GM23338 (cell line): ENCODE measurements around the gene SNX32. TPM values are rescaled to one million over a fixed set of nuclear protein-coding genes. Genes with fewer than 3 reads are reported as not detected.

Experiments
- ATAC-seq: fragments of 200-7000 bp; cut with Tn5 transposase; 3 replicates; pipeline ENCODE4 v1.9.1; 2020
- DNase-seq: peaks from one replicate; pipeline ENCODE4 v3.0.0-alpha.2; 2015; ENCODE audit warnings: low spot score
- H2AFZ ChIP-seq: fragments of 200-600 bp; sonication (generic); 2 replicates; pipeline ENCODE4 v1.8.0; 2016; ENCODE audit warnings: antibody characterized with exemption, mild to moderate bottlenecking, moderate library complexity
- H3F3A ChIP-seq: fragments of 200-600 bp; sonication (generic); replicated peaks from 2 replicates; pipeline ENCODE4 v1.8.0; 2017; ENCODE audit warnings: antibody characterized with exemption, mixed run types, low read depth
- H3K27ac ChIP-seq: fragments of 200-600 bp; sonication (generic); 2 replicates; pipeline ENCODE4 v1.6.1; 2016; ENCODE audit warnings: low read depth
- H3K27me3 ChIP-seq: fragments of 200-600 bp; sonication (generic); 2 replicates; pipeline ENCODE4 v1.8.0; 2016; ENCODE audit warnings: mild to moderate bottlenecking, mixed run types, moderate library complexity; ENCODE audit not compliant: insufficient read depth
- H3K36me3 ChIP-seq: fragments of 200-600 bp; sonication (generic); 2 replicates; pipeline ENCODE4 v1.8.0; 2016; ENCODE audit warnings: mild to moderate bottlenecking; ENCODE audit not compliant: insufficient read depth
- H3K4me1 ChIP-seq: fragments of 200-600 bp; sonication (generic); 2 replicates; pipeline ENCODE4 v1.8.0; 2016; ENCODE audit warnings: mild to moderate bottlenecking, moderate library complexity; ENCODE audit not compliant: insufficient read depth
- H3K4me2 ChIP-seq: fragments of 200-600 bp; sonication (generic); 2 replicates; pipeline ENCODE4 v1.7.1; 2017; ENCODE audit warnings: mixed run types
- H3K4me3 ChIP-seq: fragments of 200-600 bp; sonication (generic); 2 replicates; pipeline ENCODE4 v1.6.1; 2016; ENCODE audit warnings: mixed run types
- H3K79me2 ChIP-seq: fragments of 200-600 bp; sonication (generic); replicated peaks from 2 replicates; pipeline ENCODE4 v1.8.0; 2017; ENCODE audit warnings: mild to moderate bottlenecking; ENCODE audit not compliant: insufficient read depth
- H3K9me2 ChIP-seq: fragments of 200-600 bp; sonication (generic); 2 replicates; pipeline ENCODE4 v1.8.0; 2017; ENCODE audit not compliant: insufficient read depth
- H4K20me1 ChIP-seq: fragments of 200-600 bp; sonication (generic); replicated peaks from 2 replicates; pipeline ENCODE4 v1.8.0; 2017; ENCODE audit warnings: mild to moderate bottlenecking; ENCODE audit not compliant: insufficient read depth
- H3K27ac Mint-ChIP-seq: 2 replicates; pipeline ENCODE4 v1.8.0; 2020; ENCODE audit warnings: inconsistent platforms, mild to moderate bottlenecking, moderate library complexity, mixed read lengths
- H3K27me3 Mint-ChIP-seq: 3 replicates; pipeline ENCODE4 v1.8.0; 2022; ENCODE audit warnings: low read depth, mild to moderate bottlenecking, moderate library complexity, mixed read lengths, inconsistent platforms; ENCODE audit not compliant: insufficient read depth, poor library complexity
- H3K36me3 Mint-ChIP-seq: 3 replicates; pipeline ENCODE4 v1.8.0; 2021; ENCODE audit warnings: low read depth, mild to moderate bottlenecking, inconsistent platforms, moderate library complexity, mixed read lengths
- H3K4me1 Mint-ChIP-seq: 3 replicates; pipeline ENCODE4 v1.8.0; 2020; ENCODE audit warnings: mild to moderate bottlenecking, inconsistent platforms, mixed read lengths
- H3K4me3 Mint-ChIP-seq: 3 replicates; pipeline ENCODE4 v1.8.0; 2021; ENCODE audit warnings: moderate library complexity, mild to moderate bottlenecking, inconsistent platforms, mixed read lengths
- H3K9me3 Mint-ChIP-seq: 3 replicates; pipeline ENCODE4 v1.8.0; 2020; ENCODE audit warnings: moderate library complexity, mild to moderate bottlenecking, inconsistent platforms, mixed read lengths
- CREB1 ChIP-seq: fragments of 250-450 bp; sonication (Bioruptor Pico); IDR thresholded peaks from 2 replicates; pipeline ENCODE4 v1.5.0; 2020; ENCODE audit warnings: low read depth, mild to moderate bottlenecking, moderate library complexity
- EZH2 ChIP-seq: fragments of 200-600 bp; sonication (generic); IDR thresholded peaks from one replicate; pipeline ENCODE4 v1.8.0; 2017; ENCODE audit warnings: antibody characterized with exemption, mild to moderate bottlenecking, low read depth; ENCODE audit not compliant: unreplicated experiment
- EZH2phosphoT487 ChIP-seq: fragments of 200-600 bp; sonication (generic); IDR thresholded peaks from one replicate; pipeline ENCODE4 v1.8.1; 2018; ENCODE audit warnings: antibody characterized with exemption; ENCODE audit not compliant: unreplicated experiment
- JUNB ChIP-seq: IDR thresholded peaks from one replicate; pipeline ENCODE4 v1.6.1; 2016; ENCODE audit warnings: antibody characterized with exemption; ENCODE audit not compliant: unreplicated experiment
- NANOG ChIP-seq: IDR thresholded peaks from 2 replicates; pipeline ENCODE4 v1.6.1; 2016; ENCODE audit warnings: antibody characterized with exemption, borderline replicate concordance
- POLR2AphosphoS5 ChIP-seq: IDR thresholded peaks from 2 replicates; pipeline ENCODE4 v1.6.1; 2016; ENCODE audit warnings: antibody characterized with exemption, low read depth
- ZNF331 ChIP-seq: fragments of 250-450 bp; sonication (Bioruptor Pico); IDR thresholded peaks from 2 replicates; pipeline ENCODE4 v1.5.0; 2020; ENCODE audit warnings: low read depth, mild to moderate bottlenecking, moderate library complexity
- polyA plus RNA-seq: library from polyadenylated mRNA; unstranded; fragments of >200 nt; fragmentation: Nextera tagmentation; extraction: Ambion mirVana; gene quantifications from 2 replicates; pipeline ENCODE4 v1.2.1, GENCODE V29; 2016
- total RNA-seq: library from RNA; depleted of rRNA; stranded (reverse); fragments of >200 nt; shearing (Covaris generic); gene quantifications from 2 replicates; pipeline ENCODE4 v1.2.3, GENCODE V29; 2014
- TF ChIP-seq, protein P1 (sequence below): IDR thresholded peaks from one replicate; pipeline ENCODE4 v1.6.1; 2018; ENCODE audit warnings: antibody characterized with exemption; ENCODE audit not compliant: unreplicated experiment
- TF ChIP-seq, protein P2 (sequence below): IDR thresholded peaks from 2 replicates; pipeline ENCODE4 v1.6.1; 2016; ENCODE audit warnings: antibody characterized with exemption

SNX32 gene
- total and polyA plus RNA-seq, 2 experiments from 2014 or later: 0.49 to 1.2 TPM

DNA sequence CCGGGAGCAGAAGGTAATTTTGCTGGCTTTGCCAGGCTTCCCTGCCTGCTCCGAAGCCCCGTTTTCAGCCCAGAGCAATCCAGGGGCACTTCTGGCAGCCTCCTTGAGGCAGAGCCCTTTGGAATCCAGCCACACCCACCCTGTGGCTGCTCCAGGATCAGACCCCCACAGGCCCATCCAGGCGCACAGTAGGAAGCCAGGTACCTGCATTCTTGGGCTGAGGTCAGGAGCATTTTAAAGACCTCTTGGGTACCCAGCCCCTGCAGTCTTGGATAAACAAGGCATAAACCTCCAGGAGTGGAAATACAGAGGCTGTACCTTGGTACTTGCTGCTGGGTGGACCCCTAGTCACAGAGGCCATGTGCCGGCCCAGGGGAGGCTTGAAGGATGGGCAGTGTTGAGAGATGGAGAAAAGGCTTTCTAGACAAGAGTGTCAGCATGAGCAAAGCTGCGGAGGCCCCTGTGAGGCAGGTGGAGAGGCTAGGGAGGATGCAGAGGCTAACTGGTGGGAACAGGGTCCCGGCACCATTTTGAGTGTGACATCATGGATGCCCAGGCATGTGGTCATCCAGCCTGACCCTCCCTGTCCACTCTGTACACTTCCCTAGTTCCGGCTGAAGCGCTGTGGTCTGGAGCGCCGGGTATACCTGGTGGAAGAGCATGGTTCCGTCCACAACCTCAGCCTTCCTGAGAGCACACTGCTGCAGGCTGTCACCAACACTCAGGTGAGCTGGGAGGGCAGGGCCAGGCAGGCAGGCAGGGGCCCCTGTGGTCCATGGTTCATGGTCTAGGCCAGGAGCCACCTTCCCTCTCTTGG is 30.3 kb downstream of the SNX32 start:
- Histone ChIP-seq H2AFZ (no peak overlapping the region), H4K20me1 (peaks cover 6% of the 10 kb centered on the region; the same call in 1 of the 2 replicates), H3F3A (peaks cover 27% of the 10 kb centered on the region), H3K4me3 (no peak overlapping the region), H3K9me2 (no peaks in the 10 kb centered on the region), H3K4me2 (no peak overlapping the region), H3K36me3 (peaks cover 4% of the 10 kb centered on the region; the same call in 1 of the 2 replicates), H3K4me1 (peaks cover 8% of the 10 kb centered on the region; the same call in 1 of the 2 replicates), H3K79me2 (peaks cover 11% of the 10 kb centered on the region), H3K27me3 (peaks cover 8% of the 10 kb centered on the region; the same call in 1 of the 2 replicates), H3K27ac (no peak overlapping the region)
- no peak for DNase-seq
- Mint-ChIP-seq H3K4me3 (no peak overlapping the region), H3K9me3 (peaks cover 4% of the 10 kb centered on the region; the same call in 2 of the 3 replicates), H3K27ac (no peak overlapping the region), H3K36me3 (peaks cover 39% of the 10 kb centered on the region), H3K27me3 (peaks cover 34% of the 10 kb centered on the region), H3K4me1 (peaks cover 16% of the 10 kb centered on the region)
- ATAC-seq: no peak
- TF ChIP-seq, protein P1, sequence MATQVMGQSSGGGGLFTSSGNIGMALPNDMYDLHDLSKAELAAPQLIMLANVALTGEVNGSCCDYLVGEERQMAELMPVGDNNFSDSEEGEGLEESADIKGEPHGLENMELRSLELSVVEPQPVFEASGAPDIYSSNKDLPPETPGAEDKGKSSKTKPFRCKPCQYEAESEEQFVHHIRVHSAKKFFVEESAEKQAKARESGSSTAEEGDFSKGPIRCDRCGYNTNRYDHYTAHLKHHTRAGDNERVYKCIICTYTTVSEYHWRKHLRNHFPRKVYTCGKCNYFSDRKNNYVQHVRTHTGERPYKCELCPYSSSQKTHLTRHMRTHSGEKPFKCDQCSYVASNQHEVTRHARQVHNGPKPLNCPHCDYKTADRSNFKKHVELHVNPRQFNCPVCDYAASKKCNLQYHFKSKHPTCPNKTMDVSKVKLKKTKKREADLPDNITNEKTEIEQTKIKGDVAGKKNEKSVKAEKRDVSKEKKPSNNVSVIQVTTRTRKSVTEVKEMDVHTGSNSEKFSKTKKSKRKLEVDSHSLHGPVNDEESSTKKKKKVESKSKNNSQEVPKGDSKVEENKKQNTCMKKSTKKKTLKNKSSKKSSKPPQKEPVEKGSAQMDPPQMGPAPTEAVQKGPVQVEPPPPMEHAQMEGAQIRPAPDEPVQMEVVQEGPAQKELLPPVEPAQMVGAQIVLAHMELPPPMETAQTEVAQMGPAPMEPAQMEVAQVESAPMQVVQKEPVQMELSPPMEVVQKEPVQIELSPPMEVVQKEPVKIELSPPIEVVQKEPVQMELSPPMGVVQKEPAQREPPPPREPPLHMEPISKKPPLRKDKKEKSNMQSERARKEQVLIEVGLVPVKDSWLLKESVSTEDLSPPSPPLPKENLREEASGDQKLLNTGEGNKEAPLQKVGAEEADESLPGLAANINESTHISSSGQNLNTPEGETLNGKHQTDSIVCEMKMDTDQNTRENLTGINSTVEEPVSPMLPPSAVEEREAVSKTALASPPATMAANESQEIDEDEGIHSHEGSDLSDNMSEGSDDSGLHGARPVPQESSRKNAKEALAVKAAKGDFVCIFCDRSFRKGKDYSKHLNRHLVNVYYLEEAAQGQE: no peak
- TF ChIP-seq ZNF331 (no peak), EZH2 (no peak), POLR2AphosphoS5 (no peak), CREB1 (CRISPR knock-in tag) (no peak), JUNB (no peak), NANOG (no peak), EZH2phosphoT487 (no peak)
- TF ChIP-seq, protein P2, sequence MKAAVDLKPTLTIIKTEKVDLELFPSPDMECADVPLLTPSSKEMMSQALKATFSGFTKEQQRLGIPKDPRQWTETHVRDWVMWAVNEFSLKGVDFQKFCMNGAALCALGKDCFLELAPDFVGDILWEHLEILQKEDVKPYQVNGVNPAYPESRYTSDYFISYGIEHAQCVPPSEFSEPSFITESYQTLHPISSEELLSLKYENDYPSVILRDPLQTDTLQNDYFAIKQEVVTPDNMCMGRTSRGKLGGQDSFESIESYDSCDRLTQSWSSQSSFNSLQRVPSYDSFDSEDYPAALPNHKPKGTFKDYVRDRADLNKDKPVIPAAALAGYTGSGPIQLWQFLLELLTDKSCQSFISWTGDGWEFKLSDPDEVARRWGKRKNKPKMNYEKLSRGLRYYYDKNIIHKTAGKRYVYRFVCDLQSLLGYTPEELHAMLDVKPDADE: no peak
